Natural killer cell (primary cell): Measurements from ENCODE around the gene PDS5B. TPM values are rescaled to one million over a fixed set of nuclear protein-coding genes. Genes with fewer than 3 reads are reported as not detected.

Experiments
- ATAC-seq, 3 donors: fragments of 150-1000 bp in 2 of 3; fragments of 200-7000 bp in 1 of 3; cut with Tn5 transposase; 1 replicate in 1 of 3; 2 replicates in 2 of 3; pipeline ENCODE4 v1.10.0; 2021; ENCODE audit warnings: mild to moderate bottlenecking in 2 of 3, moderate library complexity in 2 of 3
- DNase-seq, 2 donors: peaks; one replicate each; pipeline versions ENCODE4 v3.0.0 to v3.0.0-alpha.2; 2013 to 2021; ENCODE audit warnings: mixed read lengths in 1 of 2
- H3K27ac ChIP-seq: one replicate; pipeline ENCODE4 v1.5.1; 2013; ENCODE audit warnings: mild to moderate bottlenecking, low read length
- H3K27me3 ChIP-seq: one replicate; pipeline ENCODE4 v1.6.1; 2013; ENCODE audit warnings: low read length; ENCODE audit not compliant: control insufficient read depth, insufficient read depth
- H3K36me3 ChIP-seq: one replicate; pipeline ENCODE4 v1.6.1; 2013; ENCODE audit warnings: low read length; ENCODE audit not compliant: control insufficient read depth, insufficient read depth
- H3K4me1 ChIP-seq: one replicate; pipeline ENCODE4 v1.6.1; 2013; ENCODE audit warnings: low read length; ENCODE audit not compliant: control insufficient read depth, insufficient read depth
- H3K4me3 ChIP-seq: one replicate; pipeline ENCODE4 v1.5.1; 2013; ENCODE audit warnings: low read length
- H3K9me3 ChIP-seq: one replicate; pipeline ENCODE4 v1.6.1; 2013; ENCODE audit warnings: low read length; ENCODE audit not compliant: control insufficient read depth, insufficient read depth
- H3K27ac Mint-ChIP-seq, 2 donors: one replicate each; pipeline ENCODE4 v1.8.0; 2022; ENCODE audit warnings: mild to moderate bottlenecking in 2 of 2, mixed read lengths in 2 of 2, moderate library complexity in 1 of 2
- H3K27me3 Mint-ChIP-seq, 2 donors: one replicate each; pipeline ENCODE4 v1.8.0; 2022; ENCODE audit warnings: low read depth in 2 of 2, mixed read lengths in 2 of 2
- H3K36me3 Mint-ChIP-seq: one replicate; pipeline ENCODE4 v1.8.0; 2022; ENCODE audit warnings: mixed read lengths
- H3K4me1 Mint-ChIP-seq, 2 donors: one replicate each; pipeline ENCODE4 v1.8.0; 2022; ENCODE audit warnings: mixed read lengths in 2 of 2
- H3K4me3 Mint-ChIP-seq: one replicate; pipeline ENCODE4 v1.8.0; 2022; ENCODE audit warnings: mild to moderate bottlenecking, moderate library complexity, mixed read lengths
- H3K9me3 Mint-ChIP-seq, 2 donors: one replicate each; pipeline ENCODE4 v1.8.0; 2022; ENCODE audit warnings: mixed read lengths in 2 of 2
- CTCF ChIP-seq: fragments of 200-600 bp; IDR thresholded peaks from one replicate; pipeline ENCODE4 v1.8.0; 2022; ENCODE audit warnings: antibody characterized with exemption
- WGBS: methylation state at CpG from one replicate; pipeline ENCODE4 v1.1.7; 2013; ENCODE audit warnings: missing lambda C conversion rate; ENCODE audit not compliant: insufficient coverage; 5-methylcytosine and 5-hydroxymethylcytosine counted together
- intact Hi-C: fragments of 100-400 bp; cut with micrococcal nuclease; formaldehyde crosslinking; loops from one replicate; pipeline ENCODE4 v1.14.2; 2022
- total RNA-seq, 4 donors: library from RNA; stranded (reverse); fragments of 120-200 nt in 1 of 4; gene quantifications; one replicate each; pipeline versions ENCODE4 v1.2.3 to v1.2.4, GENCODE V29; 2013 to 2022

PDS5B gene
- total RNA-seq, 3 donors from 2014 or later (not counting 1 experiment from before 2014, with no cell fraction given): 59.4 to 70.6 (median 64.7) TPM

GRCh38 chr13:32548837-32549236, 37.4 kb upstream of the PDS5B start:
- Histone ChIP-seq H3K9me3 (no peaks in the 10 kb centered on the region), H3K4me3 (no peak overlapping the region), H3K36me3 (no peaks in the 10 kb centered on the region), H3K27me3 (no peaks in the 10 kb centered on the region), H3K4me1 (no peaks in the 10 kb centered on the region), H3K27ac (no peak overlapping the region)
- Mint-ChIP-seq H3K36me3 (no peaks in the 10 kb centered on the region), H3K4me3 (no peak overlapping the region), H3K27me3 (peaks cover 7 to 14% of the 10 kb centered on the region in 2 donors), H3K27ac (no peak overlapping the region), H3K9me3 (no peaks in the 10 kb centered on the region), H3K4me1 (no peaks in the 10 kb centered on the region)
- intact Hi-C loops: no loop called here
- ATAC-seq: no peak
- DNase-seq: no peak
- WGBS: no CpG with 5 or more reads among the region's 2 CpGs
- TF ChIP-seq CTCF: no peak

GRCh38 chr13:32549788-32550187, 36.5 kb upstream of the PDS5B start:
- 96% methylated on average over 3 of the region's 3 CpGs for WGBS
- peaks cover 7 to 14% of the 10 kb centered on the region in 2 donors for H3K27me3 Mint-ChIP-seq
- no peaks in the 10 kb centered on the region for H3K4me1 Mint-ChIP-seq
- no peaks in the 10 kb centered on the region for H3K36me3 ChIP-seq
- H3K9me3 ChIP-seq: no peaks in the 10 kb centered on the region
- no peaks in the 10 kb centered on the region for H3K36me3 Mint-ChIP-seq
- H3K4me1 ChIP-seq: no peaks in the 10 kb centered on the region
- ATAC-seq (no peak), DNase-seq (no peak)
- no peaks in the 10 kb centered on the region for H3K27me3 ChIP-seq
- H3K27ac Mint-ChIP-seq: no peak overlapping the region
- intact Hi-C loops: no loop called here
- H3K27ac ChIP-seq: no peak overlapping the region
- H3K9me3 Mint-ChIP-seq: no peaks in the 10 kb centered on the region
- H3K4me3 Mint-ChIP-seq: no peak overlapping the region
- H3K4me3 ChIP-seq: no peak overlapping the region
- TF ChIP-seq CTCF: no peak

GRCh38 chr13:32553720-32554119, 32.5 kb upstream of the PDS5B start:
- H3K36me3 Mint-ChIP-seq: no peaks in the 10 kb centered on the region

More at GRCh38 chr13:32553720-32554119, 32.5 kb upstream of the PDS5B start:
- H3K4me3 ChIP-seq: no peak overlapping the region
- H3K36me3 ChIP-seq: no peaks in the 10 kb centered on the region
- no peak overlapping the region for H3K27ac ChIP-seq
- Mint-ChIP-seq H3K27me3 (peaks cover 0 to 7% of the 10 kb centered on the region in 2 donors), H3K27ac (no peak overlapping the region), H3K4me3 (no peak overlapping the region), H3K9me3 (no peaks in the 10 kb centered on the region), H3K4me1 (no peaks in the 10 kb centered on the region)
- WGBS: 94% methylated on average over 1 of the region's 1 CpG
- H3K9me3 ChIP-seq: no peaks in the 10 kb centered on the region
- ATAC-seq (no peak), DNase-seq (no peak)
- intact Hi-C loops: no loop called here
- no peaks in the 10 kb centered on the region for H3K27me3 ChIP-seq
- H3K4me1 ChIP-seq: no peaks in the 10 kb centered on the region
- no peak for TF ChIP-seq CTCF
